ENCODE data around the gene ZFYVE9. TPM values are rescaled to one million over a fixed set of nuclear protein-coding genes. Genes with fewer than 3 reads are reported as not detected.

Gene ZFYVE9
- polyA plus RNA-seq, 4 donors: 3.6 to 14.2 (median 5.0) TPM

- H3K36me3 ChIP-seq (ENCODE audit: control insufficient read depth in 3 of 3, insufficient read depth in 2 of 3, low read depth in 1 of 3, low read length in 3 of 3): no peaks in the 10 kb centered on the region
- 39 to 52% (median 50%) methylated on average over 12 of the region's 12 CpGs for WGBS, 3 donors
- FAIRE-seq: no peak
- no peak overlapping the region for H3K27ac ChIP-seq (ENCODE audit: low read depth in 1 of 3, low read length in 2 of 3)
- H3K27me3 ChIP-seq (ENCODE audit: control insufficient read depth in 3 of 3, insufficient read depth in 3 of 3, low read length in 3 of 3): no peaks in the 10 kb centered on the region
- H3K4me1 ChIP-seq (ENCODE audit: control insufficient read depth in 3 of 3, insufficient read depth in 2 of 3, low read depth in 1 of 3, low read length in 2 of 3): peaks cover 0 to 23% (median 2%) of the 10 kb centered on the region in 3 donors
- H3K4me3 ChIP-seq (ENCODE audit: low read depth in 1 of 3, low read length in 3 of 3): no peak overlapping the region
- no peaks in the 10 kb centered on the region for H3K9me3 ChIP-seq (ENCODE audit: control insufficient read depth in 2 of 2, insufficient read depth in 1 of 2, low read depth in 1 of 2, low read length in 1 of 2)
- DNase-seq: peak in 1 of 2 donors; percentile 24
These were observed 22.4 kb upstream of the ZFYVE9 start for GRCh38 chr1:52119301-52120079.

GRCh38 chr1:52122384-52122783 is 19.5 kb upstream of the ZFYVE9 start:
- FAIRE-seq: no peak
- peak overlapping the region; percentile 3 to 68 (median 27) for H3K27ac ChIP-seq (ENCODE audit: low read depth in 1 of 3, low read length in 2 of 3)
- 15 to 48% (median 22%) methylated on average over 2 of the region's 2 CpGs for WGBS, 3 donors
- no peaks in the 10 kb centered on the region for H3K27me3 ChIP-seq (ENCODE audit: control insufficient read depth in 3 of 3, insufficient read depth in 3 of 3, low read length in 3 of 3)
- no peaks in the 10 kb centered on the region for H3K36me3 ChIP-seq (ENCODE audit: control insufficient read depth in 3 of 3, insufficient read depth in 2 of 3, low read depth in 1 of 3, low read length in 3 of 3)
- DNase-seq: peak; percentile 86 to 95
- no peaks in the 10 kb centered on the region for H3K9me3 ChIP-seq (ENCODE audit: control insufficient read depth in 2 of 2, insufficient read depth in 1 of 2, low read depth in 1 of 2, low read length in 1 of 2)
- H3K4me1 ChIP-seq (ENCODE audit: control insufficient read depth in 3 of 3, insufficient read depth in 2 of 3, low read depth in 1 of 3, low read length in 2 of 3): peaks cover 0 to 23% (median 2%) of the 10 kb centered on the region in 3 donors
- H3K4me3 ChIP-seq (ENCODE audit: low read depth in 1 of 3, low read length in 3 of 3): no peak overlapping the region

- Histone ChIP-seq H3K4me3 (ENCODE audit: low read depth in 1 of 3, low read length in 3 of 3) (no peak overlapping the region), H3K27me3 (ENCODE audit: control insufficient read depth in 3 of 3, insufficient read depth in 3 of 3, low read length in 3 of 3) (no peaks in the 10 kb centered on the region), H3K4me1 (ENCODE audit: control insufficient read depth in 3 of 3, insufficient read depth in 2 of 3, low read depth in 1 of 3, low read length in 2 of 3) (peaks cover 0 to 23% (median 2%) of the 10 kb centered on the region in 3 donors), H3K9me3 (ENCODE audit: control insufficient read depth in 2 of 2, insufficient read depth in 1 of 2, low read depth in 1 of 2, low read length in 1 of 2) (no peaks in the 10 kb centered on the region), H3K36me3 (ENCODE audit: control insufficient read depth in 3 of 3, insufficient read depth in 2 of 3, low read depth in 1 of 3, low read length in 3 of 3) (no peaks in the 10 kb centered on the region), H3K27ac (ENCODE audit: low read depth in 1 of 3, low read length in 2 of 3) (no peak overlapping the region)
- WGBS, 3 donors: 73 to 87% (median 79%) methylated on average over 6 of the region's 6 CpGs
- FAIRE-seq (no peak), DNase-seq (no peak)
These were observed 18.3 kb upstream of the ZFYVE9 start for GRCh38 chr1:52123622-52124021.

GRCh38 chr1:52125736-52126359 is 16.0 kb upstream of the ZFYVE9 start:
- no peak for FAIRE-seq
- peak in 1 of 2 donors; percentile 51 for DNase-seq

GRCh38 chr1:52127181-52128180 is 14.4 kb upstream of the ZFYVE9 start:
- WGBS, 3 donors: 27 to 39% (median 31%) methylated on average over 5 of the region's 5 CpGs
- no peak for FAIRE-seq
- Histone ChIP-seq H3K9me3 (ENCODE audit: control insufficient read depth in 2 of 2, insufficient read depth in 1 of 2, low read depth in 1 of 2, low read length in 1 of 2) (no peaks in the 10 kb centered on the region), H3K36me3 (ENCODE audit: control insufficient read depth in 3 of 3, insufficient read depth in 2 of 3, low read depth in 1 of 3, low read length in 3 of 3) (no peaks in the 10 kb centered on the region), H3K4me1 (ENCODE audit: control insufficient read depth in 3 of 3, insufficient read depth in 2 of 3, low read depth in 1 of 3, low read length in 2 of 3) (peaks cover 0 to 8% (median 0%) of the 10 kb centered on the region in 3 donors), H3K27ac (ENCODE audit: low read depth in 1 of 3, low read length in 2 of 3) (no peak overlapping the region), H3K4me3 (ENCODE audit: low read depth in 1 of 3, low read length in 3 of 3) (no peak overlapping the region), H3K27me3 (ENCODE audit: control insufficient read depth in 3 of 3, insufficient read depth in 3 of 3, low read length in 3 of 3) (no peaks in the 10 kb centered on the region)
- DNase-seq: peak; percentile 68 to 73

More at GRCh38 chr1:52125736-52126359, 16.0 kb upstream of the ZFYVE9 start:
- Histone ChIP-seq H3K4me1 (ENCODE audit: control insufficient read depth in 3 of 3, insufficient read depth in 2 of 3, low read depth in 1 of 3, low read length in 2 of 3) (peaks cover 0 to 15% (median 0%) of the 10 kb centered on the region in 3 donors), H3K9me3 (ENCODE audit: control insufficient read depth in 2 of 2, insufficient read depth in 1 of 2, low read depth in 1 of 2, low read length in 1 of 2) (no peaks in the 10 kb centered on the region), H3K27me3 (ENCODE audit: control insufficient read depth in 3 of 3, insufficient read depth in 3 of 3, low read length in 3 of 3) (no peaks in the 10 kb centered on the region), H3K27ac (ENCODE audit: low read depth in 1 of 3, low read length in 2 of 3) (no peak overlapping the region), H3K4me3 (ENCODE audit: low read depth in 1 of 3, low read length in 3 of 3) (no peak overlapping the region), H3K36me3 (ENCODE audit: control insufficient read depth in 3 of 3, insufficient read depth in 2 of 3, low read depth in 1 of 3, low read length in 3 of 3) (no peaks in the 10 kb centered on the region)

GRCh38 chr1:52139817-52140540 is 1.9 kb upstream of the ZFYVE9 start:
- H3K27me3 ChIP-seq (ENCODE audit: control insufficient read depth in 3 of 3, insufficient read depth in 3 of 3, low read length in 3 of 3): no peaks in the 10 kb centered on the region
- H3K4me3 ChIP-seq (ENCODE audit: low read depth in 1 of 3, low read length in 3 of 3): no peak overlapping the region
- H3K27ac ChIP-seq (ENCODE audit: low read depth in 1 of 3, low read length in 2 of 3): no peak overlapping the region
- no peak for FAIRE-seq
- DNase-seq: no peak
- no peaks in the 10 kb centered on the region for H3K9me3 ChIP-seq (ENCODE audit: control insufficient read depth in 2 of 2, insufficient read depth in 1 of 2, low read depth in 1 of 2, low read length in 1 of 2)
- H3K36me3 ChIP-seq (ENCODE audit: control insufficient read depth in 3 of 3, insufficient read depth in 2 of 3, low read depth in 1 of 3, low read length in 3 of 3): no peaks in the 10 kb centered on the region
- WGBS, 3 donors: 59 to 79% (median 67%) methylated on average over 5 of the region's 5 CpGs
- peaks cover 0 to 7% (median 5%) of the 10 kb centered on the region in 3 donors for H3K4me1 ChIP-seq (ENCODE audit: control insufficient read depth in 3 of 3, insufficient read depth in 2 of 3, low read depth in 1 of 3, low read length in 2 of 3)

GRCh38 chr1:52140633-52141512 is 1.0 kb upstream of the ZFYVE9 start:
- 4 to 24% (median 16%) methylated on average over 2 of the region's 2 CpGs for whole genome bisulfite sequencing, 3 donors
- DNase-seq: peak; percentile 47 to 61
- no peak for FAIRE-seq

More at GRCh38 chr1:52140633-52141512, 1.0 kb upstream of the ZFYVE9 start:
- no peaks in the 10 kb centered on the region for H3K36me3 ChIP-seq (ENCODE audit: control insufficient read depth in 3 of 3, insufficient read depth in 2 of 3, low read depth in 1 of 3, low read length in 3 of 3)
- H3K9me3 ChIP-seq (ENCODE audit: control insufficient read depth in 2 of 2, insufficient read depth in 1 of 2, low read depth in 1 of 2, low read length in 1 of 2): no peaks in the 10 kb centered on the region
- H3K27me3 ChIP-seq (ENCODE audit: control insufficient read depth in 3 of 3, insufficient read depth in 3 of 3, low read length in 3 of 3): no peaks in the 10 kb centered on the region
- H3K4me3 ChIP-seq (ENCODE audit: low read depth in 1 of 3, low read length in 3 of 3): peak overlapping the region in 1 of 3 donors; percentile 50
- H3K27ac ChIP-seq (ENCODE audit: low read depth in 1 of 3, low read length in 2 of 3): peak overlapping the region; percentile 11 to 80 (median 39)
- peaks cover 0 to 11% (median 5%) of the 10 kb centered on the region in 3 donors for H3K4me1 ChIP-seq (ENCODE audit: control insufficient read depth in 3 of 3, insufficient read depth in 2 of 3, low read depth in 1 of 3, low read length in 2 of 3)

All from small intestine (tissue), 7 donors.